ENCODE data around the gene DUSP2.

DNA sequence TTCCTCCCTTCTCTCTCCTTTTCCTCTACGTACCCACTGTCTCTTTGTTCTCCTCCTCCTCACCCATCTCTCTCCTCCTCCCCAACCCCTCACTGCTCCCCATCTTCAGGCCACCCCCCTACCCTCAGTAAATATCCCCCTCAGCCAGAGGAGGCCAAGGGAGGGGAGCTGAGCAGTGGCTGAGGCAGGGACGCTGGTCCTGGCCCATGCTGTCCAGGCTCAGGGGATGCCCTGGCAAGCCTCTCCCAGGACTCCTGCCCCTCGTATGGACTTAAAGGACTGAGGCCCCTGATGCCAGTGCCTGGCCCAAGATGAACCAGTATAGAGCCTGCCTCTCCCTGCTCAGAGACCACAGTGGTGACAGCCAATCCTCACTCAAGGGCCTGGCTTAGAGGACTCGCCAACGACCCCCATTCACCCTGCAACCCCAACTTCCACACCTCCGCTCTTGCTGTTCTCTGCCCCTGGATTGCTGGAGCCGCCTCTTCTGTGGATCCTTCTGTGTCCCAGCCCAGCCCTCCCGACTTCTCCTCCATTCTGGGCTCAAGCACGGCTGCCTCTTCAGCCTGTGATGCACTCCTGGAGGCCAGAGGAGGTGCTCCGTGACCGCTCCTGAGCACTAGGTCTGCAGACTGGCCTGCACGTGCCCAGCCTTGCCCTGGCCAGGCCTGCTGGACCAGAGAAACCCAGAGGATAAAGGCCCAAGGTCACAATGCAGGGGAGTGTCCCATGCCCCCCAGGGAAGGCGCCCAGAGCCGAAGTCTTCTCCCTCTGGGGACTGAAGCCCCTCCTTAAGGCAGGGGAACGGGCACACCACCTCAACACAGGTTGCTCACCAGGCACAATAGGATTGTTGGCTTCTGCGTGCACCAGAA is 9.5 kb upstream of the DUSP2 start:
- TF ChIP-seq, protein P1, sequence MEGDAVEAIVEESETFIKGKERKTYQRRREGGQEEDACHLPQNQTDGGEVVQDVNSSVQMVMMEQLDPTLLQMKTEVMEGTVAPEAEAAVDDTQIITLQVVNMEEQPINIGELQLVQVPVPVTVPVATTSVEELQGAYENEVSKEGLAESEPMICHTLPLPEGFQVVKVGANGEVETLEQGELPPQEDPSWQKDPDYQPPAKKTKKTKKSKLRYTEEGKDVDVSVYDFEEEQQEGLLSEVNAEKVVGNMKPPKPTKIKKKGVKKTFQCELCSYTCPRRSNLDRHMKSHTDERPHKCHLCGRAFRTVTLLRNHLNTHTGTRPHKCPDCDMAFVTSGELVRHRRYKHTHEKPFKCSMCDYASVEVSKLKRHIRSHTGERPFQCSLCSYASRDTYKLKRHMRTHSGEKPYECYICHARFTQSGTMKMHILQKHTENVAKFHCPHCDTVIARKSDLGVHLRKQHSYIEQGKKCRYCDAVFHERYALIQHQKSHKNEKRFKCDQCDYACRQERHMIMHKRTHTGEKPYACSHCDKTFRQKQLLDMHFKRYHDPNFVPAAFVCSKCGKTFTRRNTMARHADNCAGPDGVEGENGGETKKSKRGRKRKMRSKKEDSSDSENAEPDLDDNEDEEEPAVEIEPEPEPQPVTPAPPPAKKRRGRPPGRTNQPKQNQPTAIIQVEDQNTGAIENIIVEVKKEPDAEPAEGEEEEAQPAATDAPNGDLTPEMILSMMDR (IDR thresholded peaks at IDR 0.05), result no peak
- TF ChIP-seq ZFX (IDR thresholded peaks at IDR 0.05; ENCODE audit: borderline replicate concordance), result no peak
